AG09319 (cell line): ENCODE results near the gene CBFB.
A peak's percentile ranks its signal among the peaks of the same experiment; 100 is the strongest.

ENCODE experiments used
- DNase-seq: peaks from one replicate; pipeline ENCODE4 v3.0.0-alpha.2; 2010; ENCODE audit warnings: low read depth; ENCODE audit errors: extremely low read depth
- CTCF ChIP-seq: IDR thresholded peaks from 2 replicates; pipeline ENCODE4 v1.5.1; 2011; ENCODE audit warnings: low read depth, mild to moderate bottlenecking, inconsistent platforms, low read length, moderate library complexity

CBFB gene

DNA sequence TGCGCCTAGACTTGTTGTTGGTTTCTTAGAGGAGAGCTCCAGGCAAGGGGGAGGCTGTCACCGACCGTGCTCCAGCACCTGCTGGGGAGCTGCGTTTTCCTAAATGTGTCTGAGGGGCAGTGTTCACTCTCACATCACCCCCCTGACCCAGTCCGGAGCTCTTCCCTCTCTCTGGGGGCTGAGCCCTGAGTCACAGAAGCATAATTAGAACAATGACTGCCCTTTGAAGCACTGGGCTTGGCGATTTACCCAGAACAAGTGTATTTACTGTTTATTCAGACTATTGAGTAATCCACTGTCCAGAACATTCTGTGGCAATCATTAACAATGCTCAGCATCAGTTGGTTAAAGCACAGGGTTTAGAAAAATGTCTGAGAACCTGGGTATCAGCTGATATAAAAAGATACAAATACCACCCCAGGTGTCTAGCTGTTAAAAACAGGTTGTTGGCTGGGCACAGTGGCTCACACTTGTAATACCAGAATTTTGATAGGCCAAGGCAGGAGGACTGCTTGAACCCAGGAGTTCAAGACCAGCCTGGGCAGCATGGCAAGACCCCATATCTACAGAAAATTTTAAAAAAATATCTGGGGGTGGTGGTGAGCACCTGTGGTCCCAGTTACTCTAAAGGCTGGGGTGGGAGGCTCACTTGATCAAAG lies 32.5 kb upstream of the CBFB start:
- peak; percentile 69 for DNase-seq
- no peak for TF ChIP-seq CTCF

GRCh38 chr16:66996983-66997358 lies 32.0 kb upstream of the CBFB start:
- DNase-seq = no peak
- no peak for TF ChIP-seq CTCF

- no peak for TF ChIP-seq CTCF
- DNase-seq = no peak
These were observed 28.3 kb upstream of the CBFB start for GRCh38 chr16:67000384-67001351.

DNA sequence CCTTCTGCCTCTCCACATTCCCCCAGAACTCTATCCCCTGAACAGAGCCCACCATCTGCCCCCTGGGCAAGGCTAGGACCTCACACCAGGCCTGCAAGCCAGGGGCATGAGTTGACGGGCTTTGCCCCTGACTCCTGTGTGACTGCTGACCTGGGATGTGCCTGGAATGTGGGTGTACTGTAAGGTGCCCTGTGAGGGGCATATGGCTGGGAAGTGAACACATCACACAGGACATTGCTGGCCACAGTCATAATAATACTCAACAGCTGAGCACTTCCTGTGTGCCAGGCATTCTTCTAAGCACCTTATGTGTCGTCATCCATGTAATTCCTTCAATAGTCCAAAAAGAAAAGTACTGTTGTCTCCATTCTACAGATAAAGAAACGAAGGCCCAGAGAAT lies 27.2 kb upstream of the CBFB start:
- no peak for DNase-seq
- no peak for TF ChIP-seq CTCF

DNA sequence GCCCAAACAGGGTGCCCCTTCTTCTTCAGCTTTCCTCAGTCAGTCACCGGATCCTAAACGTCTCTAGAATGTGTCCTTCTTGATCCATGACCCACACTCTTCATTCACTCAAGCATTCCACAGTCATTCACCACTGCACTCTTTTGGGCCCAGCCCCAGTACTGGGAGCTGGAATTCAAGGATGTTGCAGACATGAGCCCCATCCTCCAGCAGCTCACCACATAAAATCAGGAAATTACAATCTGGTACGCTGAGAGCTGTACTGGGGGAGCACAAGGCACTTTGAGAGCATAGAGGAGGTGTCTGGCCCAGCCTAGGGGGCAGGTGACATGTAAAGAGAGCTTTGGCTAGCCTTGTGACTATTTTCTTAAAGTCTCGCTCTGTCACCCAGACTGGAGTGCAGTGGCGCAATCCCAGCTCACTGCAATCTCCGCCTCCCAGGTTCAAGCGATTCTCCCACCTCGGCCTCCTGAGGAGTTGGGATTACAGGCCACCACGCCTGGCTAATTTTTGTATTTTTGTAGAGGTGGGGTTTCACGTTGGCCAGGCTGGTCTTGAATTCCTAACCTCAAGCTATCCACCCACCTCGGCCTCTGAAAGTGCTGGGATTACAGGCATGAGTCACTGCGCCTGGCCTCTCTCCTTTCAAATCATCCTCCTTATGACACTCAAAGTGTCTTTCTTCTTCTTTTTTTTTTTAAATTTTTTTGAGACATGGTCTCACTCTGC lies 21.9 kb upstream of the CBFB start:
- DNase-seq = no peak
- TF ChIP-seq CTCF = no peak

GRCh38 chr16:67009158-67009557 lies 19.8 kb upstream of the CBFB start:
- TF ChIP-seq CTCF = no peak
- no peak for DNase-seq
